OCI-M1 (cell line): ENCODE results near the gene USP32.

Experiments
- DNase-seq: peaks from one replicate; lab custom pipeline; 2025; lab: John Stamatoyannopoulos, UW

USP32 gene

GRCh38 chr17:60173304-60173819 lies 218.6 kb downstream of the USP32 start:
- DNase-seq: peak; percentile 36

- no peak for DNase-seq
Observed at GRCh38 chr17:60171753-60172079, 220.2 kb downstream of the USP32 start.

GRCh38 chr17:60170835-60171752 lies 220.8 kb downstream of the USP32 start:
- DNase-seq: no peak

GRCh38 chr17:60169921-60170817 lies 221.8 kb downstream of the USP32 start:
- peak; percentile 77 for DNase-seq

GRCh38 chr17:60168654-60169053 lies 223.3 kb downstream of the USP32 start:
- DNase-seq: no peak

- DNase-seq: no peak
Observed at GRCh38 chr17:60167065-60167741, 224.7 kb downstream of the USP32 start.

GRCh38 chr17:60165971-60166370 lies 226.0 kb downstream of the USP32 start:
- DNase-seq: peak; percentile 37

- DNase-seq: no peak
Observed at GRCh38 chr17:60165223-60165622, 226.7 kb downstream of the USP32 start.

- no peak for DNase-seq
Observed at GRCh38 chr17:60164697-60165096, 227.2 kb downstream of the USP32 start.

GRCh38 chr17:60164164-60164563 lies 227.8 kb downstream of the USP32 start:
- peak; percentile 15 for DNase-seq

GRCh38 chr17:60163108-60163784 lies 228.7 kb downstream of the USP32 start:
- DNase-seq: peak; percentile 19

- peak; percentile 61 for DNase-seq
Observed at GRCh38 chr17:60161598-60162330, 230.2 kb downstream of the USP32 start.

GRCh38 chr17:60160829-60161501 lies 231.0 kb downstream of the USP32 start:
- no peak for DNase-seq

GRCh38 chr17:60159479-60159866 lies 232.5 kb downstream of the USP32 start:
- DNase-seq: no peak

GRCh38 chr17:60158751-60159478 lies 233.0 kb downstream of the USP32 start:
- DNase-seq: no peak

GRCh38 chr17:60157487-60158040 lies 234.4 kb downstream of the USP32 start:
- DNase-seq: no peak

GRCh38 chr17:60156746-60157145 lies 235.2 kb downstream of the USP32 start:
- no peak for DNase-seq

- DNase-seq: no peak
Observed at GRCh38 chr17:60155815-60156214, 236.1 kb downstream of the USP32 start.

GRCh38 chr17:60155427-60155814 lies 236.5 kb downstream of the USP32 start:
- no peak for DNase-seq
